ENCODE measurements around the gene HELZ.

The HELZ gene

DNA sequence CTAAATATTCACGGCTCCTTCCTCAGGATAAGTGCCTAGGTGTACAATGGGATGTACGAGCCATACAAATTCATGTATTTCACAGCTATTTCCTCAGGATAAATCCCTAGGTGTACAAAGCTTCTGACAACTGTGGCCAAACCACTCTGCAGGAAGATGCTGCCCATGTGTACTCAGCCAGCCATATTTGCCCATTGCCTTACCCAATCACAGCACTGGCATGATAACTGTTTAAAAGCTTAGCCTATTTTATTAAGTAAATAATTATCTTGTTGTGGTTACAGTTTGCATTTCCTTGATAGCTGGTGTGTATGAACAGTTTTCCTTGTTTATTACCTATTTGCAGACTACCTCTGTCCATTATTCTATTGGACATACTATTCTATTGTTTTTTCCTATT lies 165.5 kb downstream of the HELZ start:
- DNase-seq (ENCODE audit: low spot score): no peak

DNA sequence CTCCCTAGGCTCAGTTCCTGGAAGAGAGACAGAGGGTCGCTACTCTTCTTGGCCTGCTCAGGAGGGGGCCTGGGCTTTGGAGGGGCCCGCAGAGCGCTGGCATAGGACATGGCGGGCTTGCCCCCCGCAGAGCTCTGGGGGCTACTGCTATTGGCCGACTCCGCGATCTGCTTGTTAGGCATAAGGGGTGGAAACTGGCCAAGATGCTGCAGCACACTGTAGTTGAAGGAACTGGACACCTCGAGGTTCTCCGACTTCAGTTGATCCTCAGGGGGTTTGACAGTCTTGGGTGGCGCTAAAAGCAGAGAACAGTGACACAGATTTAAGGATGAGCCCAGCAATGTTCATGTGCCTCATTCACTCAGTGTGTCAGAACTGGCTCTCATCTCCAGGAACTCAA lies 166.7 kb downstream of the HELZ start:
- DNase-seq (ENCODE audit: low spot score): no peak

DNA sequence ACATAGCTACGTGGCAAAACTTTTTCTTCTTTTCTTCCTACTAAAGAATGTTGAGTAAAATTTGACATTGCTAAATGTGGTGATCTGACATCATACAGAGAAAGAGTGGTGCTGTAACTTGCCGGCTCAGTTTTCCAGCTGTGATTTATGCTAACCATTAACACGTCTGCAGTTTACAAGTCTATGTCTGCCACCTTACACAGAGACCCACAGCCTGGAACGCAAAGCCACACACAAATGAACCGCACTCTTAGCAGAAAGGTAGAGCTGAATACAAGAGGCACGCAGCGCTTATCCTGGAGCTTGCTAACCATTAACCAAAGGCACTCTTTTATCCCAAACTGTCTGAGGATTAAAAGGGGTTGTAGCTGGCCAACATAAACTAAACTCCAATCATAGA lies 168.7 kb downstream of the HELZ start:
- peak; percentile 73 for DNase-seq (ENCODE audit: low spot score)

DNA sequence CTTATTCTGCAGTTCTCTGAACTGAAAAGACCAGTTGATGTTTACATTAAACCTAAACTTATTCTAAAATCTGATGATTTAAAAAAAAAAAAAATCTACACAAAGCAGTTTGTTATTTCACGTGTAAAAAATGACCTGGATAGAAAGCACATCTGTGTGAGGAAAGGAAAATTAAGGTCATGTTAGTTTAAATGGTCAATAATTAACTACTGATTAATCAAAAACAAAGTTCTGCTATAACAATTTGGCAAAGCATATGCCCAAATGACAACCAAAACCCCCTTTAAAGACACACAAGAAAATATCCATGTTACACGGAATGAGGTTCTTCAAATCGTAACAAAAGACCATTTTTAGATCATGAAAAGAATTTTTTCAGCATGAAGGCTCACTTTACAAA lies 170.2 kb downstream of the HELZ start:
- no peak for DNase-seq (ENCODE audit: low spot score)

DNA sequence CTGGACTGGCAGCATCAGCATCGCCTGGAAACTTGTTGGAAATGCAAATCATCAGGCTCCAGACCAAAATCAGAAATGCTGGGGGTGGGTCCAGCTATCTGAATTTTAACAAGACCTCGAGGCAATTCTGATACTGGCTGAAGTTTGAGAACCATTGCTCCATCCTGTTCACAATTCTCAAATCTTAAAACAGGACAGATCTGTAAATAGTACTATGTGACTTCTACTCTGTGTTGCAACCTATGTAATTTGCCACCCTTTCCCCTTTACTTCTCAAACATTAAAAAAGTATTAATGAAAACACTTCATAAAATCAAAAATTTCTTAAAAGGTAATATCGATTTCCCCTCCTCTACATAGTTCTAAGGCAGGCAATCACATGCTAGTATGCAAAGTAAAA lies 172.1 kb downstream of the HELZ start:
- DNase-seq (ENCODE audit: low spot score): no peak

DNA sequence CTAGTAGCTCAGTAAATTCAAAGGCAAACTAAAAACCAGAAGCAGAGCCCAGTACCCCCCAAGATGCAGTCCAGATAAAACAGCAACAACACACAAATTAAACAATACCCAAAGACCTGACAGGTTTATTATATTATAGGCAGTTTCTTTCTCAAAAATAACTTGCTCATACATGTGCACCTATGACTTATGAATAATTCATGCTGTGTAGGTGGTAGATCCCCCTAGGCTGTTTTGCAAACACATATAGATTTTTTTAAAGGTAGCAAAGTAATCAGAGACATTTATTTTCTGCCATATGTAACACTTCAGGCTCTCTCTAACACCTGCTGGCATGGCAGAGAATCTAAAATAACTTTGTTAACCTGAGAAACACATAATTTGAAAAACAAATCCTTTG lies 173.4 kb downstream of the HELZ start:
- no peak for DNase-seq (ENCODE audit: low spot score)

DNA sequence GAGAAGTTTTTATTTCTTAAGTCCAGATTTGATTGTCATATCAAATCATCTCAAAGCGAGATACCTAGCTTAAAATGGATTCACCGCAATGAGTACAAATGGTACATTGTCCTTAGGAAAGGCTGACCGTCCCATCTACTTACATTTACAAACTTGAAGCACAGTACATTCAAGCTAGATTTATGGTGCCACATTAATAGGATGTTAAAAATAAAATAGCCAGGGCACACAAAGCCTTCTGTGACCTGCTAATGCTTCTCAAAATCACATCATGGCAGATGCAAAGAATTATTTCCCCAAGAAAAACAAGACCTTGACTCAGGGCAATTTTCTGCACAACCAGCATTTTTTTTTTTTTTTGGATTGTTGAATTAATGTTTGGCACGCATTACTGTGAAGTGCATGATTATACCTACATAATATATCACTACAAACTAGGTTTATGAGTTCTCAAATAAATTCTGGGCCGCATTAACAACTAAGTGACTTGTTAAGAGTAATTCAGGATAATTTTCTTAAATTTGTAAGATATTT lies 175.3 kb downstream of the HELZ start:
- no peak for DNase-seq (ENCODE audit: low spot score)

DNA sequence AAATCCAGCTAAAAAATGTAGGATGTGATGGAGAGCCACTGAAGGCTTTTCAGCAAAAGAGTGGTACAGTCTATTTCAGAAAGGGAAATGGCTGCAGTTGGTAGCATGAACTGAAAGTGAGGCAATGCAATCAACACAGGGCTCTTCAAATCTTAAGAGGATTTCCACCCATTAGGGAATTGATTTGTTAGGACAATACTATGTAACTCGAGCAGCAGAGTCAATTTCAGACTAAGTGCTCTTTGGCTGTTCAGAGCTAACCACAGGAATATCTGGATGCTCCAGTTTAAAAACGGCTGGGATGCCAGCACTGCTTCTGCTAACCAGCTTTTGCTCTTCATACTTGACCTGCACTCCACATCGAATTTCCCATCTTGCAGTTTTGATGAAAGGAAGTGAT lies 176.0 kb downstream of the HELZ start:
- DNase-seq (ENCODE audit: low spot score): no peak

DNA sequence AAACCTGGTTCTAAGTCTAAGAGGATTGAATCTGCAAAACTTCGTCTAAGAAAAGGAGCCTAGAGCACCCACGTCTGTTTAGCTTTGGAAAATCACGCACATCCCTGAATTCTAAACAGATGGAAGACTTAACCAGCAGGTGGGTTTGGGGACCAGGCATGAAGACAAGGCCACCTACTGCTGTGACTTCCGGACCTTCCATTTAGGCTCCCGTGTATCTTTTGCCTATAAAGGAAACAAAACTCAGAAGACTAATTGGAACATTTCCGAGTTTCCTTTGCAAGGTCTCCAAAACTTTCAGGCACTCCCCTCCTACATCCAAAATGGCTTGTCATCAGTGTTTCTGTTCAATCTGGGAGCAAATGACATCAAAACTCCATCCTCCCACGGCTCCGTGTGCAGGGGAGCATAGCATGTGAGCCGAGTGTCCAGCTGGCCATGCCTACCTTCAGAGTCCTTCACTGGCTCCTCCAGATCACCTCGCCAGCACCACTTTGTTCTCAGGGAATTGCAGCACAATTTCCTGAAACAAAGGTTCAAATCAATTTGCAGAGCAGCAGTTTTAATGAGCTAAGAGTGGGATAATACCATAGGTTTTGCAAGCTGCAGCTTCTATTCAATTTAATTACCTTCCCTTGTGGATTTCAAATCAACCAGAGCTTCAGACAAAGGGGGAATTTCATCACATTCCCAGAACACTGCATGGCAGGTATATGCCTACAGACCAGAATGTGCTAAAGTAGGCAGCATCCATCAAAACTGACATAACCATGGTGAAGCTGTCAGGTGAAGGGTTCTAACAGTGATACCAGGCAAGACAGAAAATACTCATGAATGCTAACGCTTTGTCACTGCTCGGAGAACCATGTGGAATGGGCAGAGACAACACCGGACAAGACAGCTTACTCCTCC lies 177.2 kb downstream of the HELZ start:
- no peak for DNase-seq (ENCODE audit: low spot score)

DNA sequence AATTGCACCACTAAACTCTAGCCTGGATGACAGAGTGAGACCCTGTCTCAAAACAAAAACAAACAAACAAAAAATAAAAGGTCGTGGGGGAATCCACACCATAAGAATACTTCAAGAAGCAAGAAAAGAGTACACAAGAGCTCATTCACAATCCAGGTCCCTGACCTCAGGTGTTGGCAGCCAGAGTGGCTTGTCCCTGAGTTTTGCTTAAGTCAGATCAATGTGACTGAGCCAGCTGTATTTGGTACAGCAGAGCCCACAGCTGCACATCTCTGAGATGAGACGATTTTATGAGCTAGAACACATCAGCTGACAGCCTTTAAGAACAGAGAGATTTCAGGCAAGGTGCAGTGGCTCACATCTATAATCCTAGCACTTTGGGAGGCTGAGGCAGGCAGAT lies 178.3 kb downstream of the HELZ start:
- DNase-seq (ENCODE audit: low spot score): no peak

DNA sequence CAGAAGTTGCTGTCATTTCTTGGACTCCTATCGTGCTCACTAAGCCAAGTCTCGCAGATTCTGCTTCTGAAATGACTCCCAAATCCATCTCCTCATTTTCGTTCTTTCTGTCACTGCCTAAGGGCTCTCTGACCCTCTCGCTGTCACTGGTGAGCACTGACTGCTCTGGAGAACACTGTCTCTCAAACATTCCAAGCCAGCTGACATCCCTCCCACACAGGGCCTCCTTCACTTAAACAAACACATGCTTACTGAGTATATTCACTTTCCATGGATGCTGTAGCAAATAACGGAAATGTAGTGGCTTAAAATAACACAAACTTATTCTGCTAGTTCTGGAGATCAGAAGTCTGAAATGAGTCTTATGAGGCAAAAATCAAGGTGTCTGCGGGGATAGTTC lies 181.9 kb downstream of the HELZ start:
- DNase-seq (ENCODE audit: low spot score): no peak

DNA sequence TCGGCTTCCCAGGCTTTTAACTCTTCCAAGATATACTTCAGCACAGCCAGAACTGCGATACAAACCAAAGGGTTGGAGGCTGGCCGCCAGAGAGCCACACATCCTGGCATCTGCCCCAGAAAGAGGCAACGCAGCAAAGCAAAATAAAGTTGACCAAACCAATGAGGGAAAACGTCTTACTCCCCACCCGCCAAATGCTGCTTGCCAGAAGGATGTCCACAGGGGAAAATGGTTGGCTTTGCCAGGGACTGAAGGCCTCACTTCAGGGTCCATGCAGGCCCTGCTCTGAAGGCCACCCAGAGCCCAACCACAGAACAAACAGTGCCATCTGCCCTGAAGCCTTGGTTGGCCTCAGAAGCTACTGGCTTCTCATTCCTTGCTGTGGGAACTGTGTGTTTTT lies 185.6 kb downstream of the HELZ start:
- DNase-seq (ENCODE audit: low spot score): no peak

DNA sequence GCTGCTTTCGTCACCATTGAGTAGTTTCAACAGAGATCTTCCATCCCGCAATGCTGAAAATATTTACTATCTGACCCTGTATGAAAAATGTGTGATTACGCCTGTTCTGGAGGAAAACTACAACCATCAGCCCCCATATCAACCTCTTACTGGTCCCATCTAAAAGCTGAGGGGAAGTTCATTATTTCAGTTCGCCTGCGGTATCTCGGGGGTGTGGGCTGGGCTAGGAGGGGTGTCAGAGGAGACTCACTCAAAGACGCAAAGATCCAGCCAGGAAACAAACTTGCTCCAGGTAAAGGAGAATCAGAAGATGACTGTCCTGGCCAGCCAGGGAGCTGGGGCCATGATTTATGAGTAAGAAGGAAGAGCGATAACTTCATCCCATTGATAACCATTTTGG lies 187.0 kb downstream of the HELZ start:
- no peak for DNase-seq (ENCODE audit: low spot score)

DNA sequence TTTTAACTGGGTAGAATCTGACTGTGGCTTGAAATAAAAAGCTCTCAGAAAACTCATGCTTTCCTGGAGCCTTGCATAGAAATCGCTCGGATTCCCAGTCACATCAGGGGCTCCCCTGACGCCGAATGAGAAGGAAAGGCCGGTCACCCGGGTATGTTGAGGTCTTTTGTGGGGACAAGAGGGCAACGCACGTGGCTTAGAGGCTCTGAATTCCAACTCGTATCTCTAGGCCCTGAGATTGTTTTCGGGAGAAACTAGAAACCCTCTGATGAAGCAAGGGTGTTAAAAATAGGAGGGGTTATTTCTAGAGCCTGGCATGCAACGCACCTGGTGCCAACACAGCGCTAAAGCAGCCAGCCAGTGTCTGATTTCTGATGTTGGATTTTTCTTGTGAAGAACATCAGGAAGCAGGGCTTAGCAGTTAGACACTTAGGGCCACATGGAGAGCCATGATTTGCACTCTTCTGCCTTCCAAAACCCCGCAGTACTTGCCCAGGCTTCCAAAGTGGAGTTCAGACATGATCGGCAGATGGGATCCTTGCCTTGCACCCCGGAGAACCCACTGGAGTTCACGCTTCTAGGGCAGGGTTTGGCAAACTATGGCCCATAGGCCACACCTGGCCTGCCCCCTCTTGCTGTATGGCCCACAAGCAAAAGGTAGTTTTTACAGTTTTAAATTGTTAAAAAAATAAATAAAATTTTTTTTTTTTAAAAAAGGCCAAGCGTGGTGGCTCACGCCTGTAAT lies 188.1 kb downstream of the HELZ start:
- no peak for DNase-seq (ENCODE audit: low spot score)

DNA sequence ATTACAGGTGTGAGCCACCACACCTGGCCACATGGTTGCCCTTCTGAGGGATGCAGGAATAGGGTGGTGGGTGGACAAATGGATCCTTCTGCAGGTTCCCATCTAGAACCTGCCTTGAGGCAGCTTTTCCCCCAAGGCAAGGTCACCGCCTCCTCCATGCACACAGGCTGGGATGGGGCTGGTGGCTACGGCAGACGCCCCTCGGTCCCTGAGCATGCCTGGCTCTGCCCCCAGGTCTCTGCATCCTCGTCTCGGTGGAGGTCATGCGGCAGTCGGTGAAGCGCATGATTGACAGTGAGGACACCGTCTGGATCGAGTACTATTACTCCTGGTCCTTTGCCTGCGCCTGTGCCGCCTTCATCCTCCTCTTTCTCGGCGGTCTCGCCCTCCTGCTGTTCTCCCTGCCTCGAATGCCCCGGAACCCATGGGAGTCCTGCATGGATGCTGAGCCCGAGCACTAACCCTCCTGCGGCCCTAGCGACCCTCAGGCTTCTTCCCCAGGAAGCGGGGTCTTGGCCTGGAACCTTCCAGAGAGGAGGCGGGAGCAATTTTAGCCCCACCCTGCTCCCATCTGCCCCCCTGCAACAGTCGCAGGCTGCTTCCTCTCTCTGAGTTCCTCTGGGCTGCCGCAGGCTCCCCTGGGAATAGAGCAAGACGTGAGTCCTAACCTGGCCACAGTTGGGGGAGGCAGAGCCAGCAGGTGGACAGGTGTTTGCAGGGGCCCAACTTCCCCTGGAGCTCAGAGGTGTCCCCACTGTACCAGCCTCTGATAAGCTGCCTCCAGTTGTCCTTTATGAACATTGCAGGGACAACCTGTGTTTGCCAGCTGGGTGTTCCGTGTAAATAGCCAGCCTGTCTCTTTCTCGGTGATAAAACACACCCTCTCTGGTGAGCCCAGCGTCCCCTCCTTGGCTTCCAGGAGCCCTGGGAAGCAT lies 188.9 kb downstream of the HELZ start:
- DNase-seq (ENCODE audit: low spot score): no peak

DNA sequence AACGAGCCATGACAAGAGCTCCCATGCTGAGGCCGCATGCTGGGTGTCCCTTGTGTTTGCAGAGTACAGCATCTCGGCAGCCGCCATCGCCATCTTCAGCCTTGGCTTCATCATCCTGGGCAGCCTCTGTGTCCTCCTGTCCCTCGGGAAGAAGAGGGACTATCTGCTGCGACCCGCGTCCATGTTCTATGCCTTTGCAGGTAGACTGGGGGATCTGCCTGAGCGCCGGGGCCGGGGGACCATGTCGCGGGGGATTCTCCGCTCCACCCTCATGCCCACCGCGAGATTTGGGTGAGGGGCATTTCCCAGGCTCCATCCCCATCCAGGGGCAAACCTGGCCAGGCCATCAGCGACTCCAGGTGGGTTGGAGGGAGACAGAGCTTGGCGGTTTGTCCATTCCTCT lies 190.0 kb downstream of the HELZ start:
- DNase-seq (ENCODE audit: low spot score): no peak

DNA sequence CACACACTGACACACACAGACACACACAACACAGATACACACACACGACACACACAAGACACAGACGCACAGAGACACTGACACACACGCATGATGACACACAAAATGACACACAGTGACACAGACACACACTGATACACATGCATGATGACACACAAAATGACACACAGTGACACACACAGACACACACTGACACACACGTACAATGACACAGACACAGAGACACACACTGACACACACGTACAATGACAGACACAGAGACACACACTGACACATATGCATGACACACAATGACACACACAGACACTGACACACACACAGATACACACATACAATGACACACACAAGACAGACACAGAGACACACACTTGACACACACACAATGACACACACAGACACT lies 190.4 kb downstream of the HELZ start:
- no peak for DNase-seq (ENCODE audit: low spot score)

DNA sequence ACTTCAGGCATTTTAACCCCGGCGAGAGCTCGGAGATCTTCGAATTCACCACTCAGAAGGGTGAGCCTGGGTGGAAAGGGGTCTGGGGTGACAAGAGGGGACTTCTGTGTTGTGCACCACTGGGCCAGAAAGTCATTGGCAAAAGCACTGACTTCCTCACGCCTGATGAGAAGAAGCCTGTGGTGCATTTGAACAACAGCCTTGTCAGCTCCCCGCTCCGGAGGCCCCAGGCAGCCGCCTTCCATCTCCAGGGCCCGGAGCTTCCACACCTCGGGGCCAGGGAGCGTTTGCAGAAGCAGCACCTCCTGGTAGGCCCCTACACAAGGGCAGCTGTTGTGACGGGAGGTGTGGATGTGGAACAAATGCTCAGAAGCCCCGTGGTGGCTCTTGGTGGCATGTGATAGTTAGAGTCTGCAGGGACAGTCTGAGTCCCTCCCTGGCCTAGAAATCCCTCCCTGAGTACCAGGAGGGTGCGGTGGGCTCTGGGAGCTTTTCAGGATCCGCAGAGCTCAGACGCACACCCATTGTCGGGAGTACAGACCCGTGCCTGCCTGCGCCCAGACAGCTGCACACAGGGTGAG lies 190.9 kb downstream of the HELZ start:
- no peak for DNase-seq (ENCODE audit: low spot score)

DNA sequence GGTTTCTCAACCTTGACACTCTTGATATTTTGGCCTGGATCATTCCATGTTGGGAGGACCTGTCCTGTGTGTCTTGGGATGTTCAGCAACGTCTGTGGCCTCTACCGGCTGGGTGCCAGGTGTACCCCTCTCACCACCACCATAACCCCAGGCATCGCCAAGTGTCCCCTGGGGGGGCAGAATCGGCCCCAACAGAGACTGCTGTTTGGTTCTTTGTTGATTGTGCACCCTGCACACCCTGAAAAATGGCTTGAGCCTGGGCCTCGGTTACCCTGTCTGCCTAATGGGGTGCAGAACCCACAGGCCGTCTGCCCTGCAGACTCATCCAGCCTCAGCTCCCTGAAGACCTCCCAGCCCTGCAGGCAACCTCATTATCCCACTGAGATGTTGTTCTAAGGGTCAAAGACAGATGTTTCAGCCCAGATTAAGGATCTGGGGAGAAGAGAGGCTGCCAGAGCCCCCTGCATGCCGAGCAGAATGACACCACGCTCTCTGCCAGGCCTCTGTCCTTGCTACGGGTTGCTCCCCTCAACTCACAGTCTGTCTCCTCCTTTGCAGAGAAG lies 191.5 kb downstream of the HELZ start:
- DNase-seq (ENCODE audit: low spot score): no peak

DNA sequence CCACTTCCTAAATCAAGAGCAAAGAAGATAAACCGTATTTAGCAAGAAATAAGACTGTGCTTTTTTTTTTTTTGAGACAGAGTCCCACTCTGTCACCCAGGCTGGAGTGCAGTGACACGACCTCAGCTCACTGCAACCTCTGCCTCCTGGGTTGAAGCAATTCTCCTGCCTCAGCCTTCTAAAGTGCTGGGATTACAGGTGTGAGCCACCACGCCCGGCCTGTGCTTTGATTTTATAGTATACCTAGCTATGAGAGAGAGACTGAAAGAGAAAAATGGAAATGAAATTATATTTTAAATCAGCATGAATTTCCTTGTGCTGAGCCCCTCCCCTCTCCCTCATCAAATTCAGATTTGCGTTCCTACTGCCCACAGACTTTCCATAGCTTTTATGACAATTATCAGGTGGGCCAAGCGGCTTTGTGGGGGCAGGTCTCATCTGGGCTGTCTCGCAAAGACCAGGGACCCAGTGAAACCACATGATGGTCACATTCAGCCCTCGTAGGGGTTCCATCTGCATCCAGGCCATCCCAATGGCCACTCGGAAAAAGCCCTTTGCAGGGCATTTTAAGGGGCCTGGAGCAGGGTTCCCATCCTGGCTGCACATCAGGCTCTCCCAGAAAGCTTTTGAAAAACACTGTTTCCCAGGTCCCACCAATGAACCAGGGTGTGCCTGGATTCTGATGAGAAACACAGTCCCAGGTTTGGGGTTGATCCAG lies 192.1 kb downstream of the HELZ start:
- no peak for DNase-seq (ENCODE audit: low spot score)

DNA sequence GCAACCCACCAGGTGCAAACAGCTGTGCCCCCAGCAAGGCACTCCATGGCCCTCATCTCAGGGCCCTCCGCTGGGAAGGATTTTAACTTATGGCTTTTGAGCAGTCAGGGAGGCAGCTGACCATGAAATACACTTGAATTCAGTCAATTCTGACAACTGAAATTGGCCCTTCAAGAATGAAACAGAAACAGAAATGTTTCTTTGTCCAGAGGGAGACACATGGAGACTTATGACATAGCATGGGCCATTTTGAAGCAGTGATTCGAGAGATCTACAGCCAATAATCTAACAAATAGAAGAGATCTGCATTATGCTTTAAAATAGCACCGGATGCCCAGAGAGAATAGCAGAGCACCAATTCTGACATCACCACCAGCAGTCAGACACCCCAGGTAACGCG lies 193.2 kb downstream of the HELZ start:
- DNase-seq (ENCODE audit: low spot score): no peak
